ENCODE data around the gene TGFBR1. TPM values are rescaled to one million over a fixed set of nuclear protein-coding genes. Genes with fewer than 3 reads are reported as not detected.

The TGFBR1 gene
- total RNA-seq, 1 donor, result 114 TPM

GRCh38 chr9:99083051-99083450 lies 21.9 kb upstream of the TGFBR1 start:
- H3K9me3 ChIP-seq (ENCODE audit: low read depth, low read length), result no peaks in the 10 kb centered on the region
- no peak overlapping the region for H2AFZ ChIP-seq (ENCODE audit: low read length)
- no peaks in the 10 kb centered on the region for H3K36me3 ChIP-seq (ENCODE audit: insufficient read depth, low read length)
- H3K79me2 ChIP-seq (ENCODE audit: insufficient read depth, low read length), result no peaks in the 10 kb centered on the region
- no peak for DNase-seq (ENCODE audit: insufficient read length, low spot score, missing footprints)
- H4K20me1 ChIP-seq (ENCODE audit: insufficient read depth, low read length), result no peaks in the 10 kb centered on the region
- peaks cover 4% of the 10 kb centered on the region for H3K27me3 ChIP-seq (ENCODE audit: insufficient read depth, low read length)
- no peak overlapping the region for H3K27ac ChIP-seq (ENCODE audit: low read depth, low read length)
- no peak overlapping the region for H3K4me3 ChIP-seq (ENCODE audit: insufficient read depth, low read length)
- H3K4me2 ChIP-seq (ENCODE audit: insufficient read depth, low read length), result no peak overlapping the region
- TF ChIP-seq, protein P1, sequence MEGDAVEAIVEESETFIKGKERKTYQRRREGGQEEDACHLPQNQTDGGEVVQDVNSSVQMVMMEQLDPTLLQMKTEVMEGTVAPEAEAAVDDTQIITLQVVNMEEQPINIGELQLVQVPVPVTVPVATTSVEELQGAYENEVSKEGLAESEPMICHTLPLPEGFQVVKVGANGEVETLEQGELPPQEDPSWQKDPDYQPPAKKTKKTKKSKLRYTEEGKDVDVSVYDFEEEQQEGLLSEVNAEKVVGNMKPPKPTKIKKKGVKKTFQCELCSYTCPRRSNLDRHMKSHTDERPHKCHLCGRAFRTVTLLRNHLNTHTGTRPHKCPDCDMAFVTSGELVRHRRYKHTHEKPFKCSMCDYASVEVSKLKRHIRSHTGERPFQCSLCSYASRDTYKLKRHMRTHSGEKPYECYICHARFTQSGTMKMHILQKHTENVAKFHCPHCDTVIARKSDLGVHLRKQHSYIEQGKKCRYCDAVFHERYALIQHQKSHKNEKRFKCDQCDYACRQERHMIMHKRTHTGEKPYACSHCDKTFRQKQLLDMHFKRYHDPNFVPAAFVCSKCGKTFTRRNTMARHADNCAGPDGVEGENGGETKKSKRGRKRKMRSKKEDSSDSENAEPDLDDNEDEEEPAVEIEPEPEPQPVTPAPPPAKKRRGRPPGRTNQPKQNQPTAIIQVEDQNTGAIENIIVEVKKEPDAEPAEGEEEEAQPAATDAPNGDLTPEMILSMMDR (IDR thresholded peaks at IDR 0.05; ENCODE audit: extremely low read depth, low read depth, low read length), result no peak
- peaks cover 19% of the 10 kb centered on the region for H3K4me1 ChIP-seq (ENCODE audit: insufficient read depth, low read length)

DNA sequence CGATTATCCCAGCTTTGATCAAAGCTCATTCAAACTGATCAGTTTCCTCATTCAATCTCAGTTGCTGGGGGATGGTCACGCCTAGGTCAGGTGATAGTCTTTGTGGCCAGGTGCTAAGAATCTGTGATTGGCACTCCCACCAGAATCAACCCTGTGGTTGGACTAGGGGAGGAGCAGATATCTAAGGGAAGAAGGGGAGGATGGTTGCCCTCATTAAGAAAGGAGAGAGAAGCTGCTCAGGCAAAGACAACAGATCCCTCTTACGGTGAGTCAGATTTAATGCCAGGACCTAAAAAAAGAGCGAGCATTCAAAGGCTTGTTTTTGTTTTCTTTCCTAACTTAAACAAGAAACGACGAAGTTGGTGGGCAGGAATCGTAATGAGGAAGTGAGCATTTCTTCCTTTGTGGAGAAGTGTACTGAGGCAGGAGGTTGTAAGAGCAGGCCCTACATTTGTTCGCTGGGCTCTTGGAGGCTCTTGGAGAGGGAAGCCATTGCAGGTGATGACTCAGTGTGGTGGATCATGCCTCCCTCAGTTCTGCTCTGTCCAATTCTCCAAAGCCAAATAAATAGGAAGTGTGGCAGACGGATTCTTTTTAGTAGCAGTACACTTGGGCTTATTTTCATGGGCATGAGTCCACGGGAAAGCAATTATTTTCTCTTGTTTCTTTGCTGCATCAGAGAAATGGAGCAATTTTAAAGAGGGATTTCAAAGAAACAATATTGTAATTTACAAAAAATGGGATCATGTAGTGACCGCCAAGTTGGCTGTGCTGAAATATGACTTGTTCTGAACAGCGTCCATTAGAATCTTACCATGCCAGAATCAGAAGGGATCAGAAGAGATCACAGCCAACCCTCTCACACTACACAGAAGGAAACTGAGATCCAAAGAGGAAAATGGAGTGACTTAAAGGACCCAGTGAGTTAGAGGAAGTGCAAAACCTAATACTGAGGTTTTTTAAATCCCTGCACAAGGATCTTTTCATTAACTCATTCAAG lies 18.7 kb upstream of the TGFBR1 start:
- peak overlapping the region; percentile 75 for H3K4me2 ChIP-seq (ENCODE audit: insufficient read depth, low read length)

GRCh38 chr9:99087462-99087861 lies 17.5 kb upstream of the TGFBR1 start:
- H3K9me3 ChIP-seq (ENCODE audit: low read depth, low read length), result no peaks in the 10 kb centered on the region
- H2AFZ ChIP-seq (ENCODE audit: low read length), result no peak overlapping the region
- no peaks in the 10 kb centered on the region for H3K79me2 ChIP-seq (ENCODE audit: insufficient read depth, low read length)
- DNase-seq (ENCODE audit: insufficient read length, low spot score, missing footprints), result no peak
- H3K27ac ChIP-seq (ENCODE audit: low read depth, low read length), result no peak overlapping the region
- no peaks in the 10 kb centered on the region for H3K36me3 ChIP-seq (ENCODE audit: insufficient read depth, low read length)
- no peak overlapping the region for H3K4me2 ChIP-seq (ENCODE audit: insufficient read depth, low read length)
- TF ChIP-seq, protein P1 (IDR thresholded peaks at IDR 0.05; ENCODE audit: extremely low read depth, low read depth, low read length), result no peak
- H4K20me1 ChIP-seq (ENCODE audit: insufficient read depth, low read length), result no peaks in the 10 kb centered on the region
- H3K27me3 ChIP-seq (ENCODE audit: insufficient read depth, low read length), result no peaks in the 10 kb centered on the region
- H3K4me3 ChIP-seq (ENCODE audit: insufficient read depth, low read length), result no peak overlapping the region
- H3K4me1 ChIP-seq (ENCODE audit: insufficient read depth, low read length), result peaks cover 27% of the 10 kb centered on the region

More for the DNA sequence above, 18.7 kb upstream of the TGFBR1 start:
- Histone ChIP-seq H3K27ac (ENCODE audit: low read depth, low read length) (peak overlapping the region; percentile 75), H2AFZ (ENCODE audit: low read length) (peak overlapping the region; percentile 85), H3K79me2 (ENCODE audit: insufficient read depth, low read length) (no peaks in the 10 kb centered on the region), H3K4me3 (ENCODE audit: insufficient read depth, low read length) (peak overlapping the region; percentile 36), H3K36me3 (ENCODE audit: insufficient read depth, low read length) (no peaks in the 10 kb centered on the region), H4K20me1 (ENCODE audit: insufficient read depth, low read length) (no peaks in the 10 kb centered on the region), H3K9me3 (ENCODE audit: low read depth, low read length) (no peaks in the 10 kb centered on the region), H3K27me3 (ENCODE audit: insufficient read depth, low read length) (peaks cover 2% of the 10 kb centered on the region), H3K4me1 (ENCODE audit: insufficient read depth, low read length) (peaks cover 27% of the 10 kb centered on the region)
- peak; percentile 92 for DNase-seq (ENCODE audit: insufficient read length, low spot score, missing footprints)
- TF ChIP-seq, protein P1 (IDR thresholded peaks at IDR 0.05; ENCODE audit: extremely low read depth, low read depth, low read length), result no peak
